PC-3 (cell line): ENCODE results near the gene PLEKHN1. TPM values are rescaled to one million over a fixed set of nuclear protein-coding genes. Genes with fewer than 3 reads are reported as not detected.

Experiments used
- ATAC-seq: fragments of 200-7000 bp; cut with Tn5 transposase; 2 replicates; pipeline ENCODE4 v1.9.1; 2020; ENCODE audit warnings: mild to moderate bottlenecking, moderate library complexity
- BruUV-seq: library from RNA; stranded (reverse); fragments of 400-500 nt; replicated peaks from 2 replicates; lab custom pipeline; 2021; lab: Mats Ljungman, UMichigan
- CTCF ChIA-PET: fragments of 300-600 bp; sonication (Branson Sonifier 250); formaldehyde crosslinking; loops from one replicate; lab custom pipeline; 2022; ENCODE audit warnings: antibody characterized with exemption; lab: Charles Lee
- POLR2A ChIA-PET: fragments of 300-600 bp; sonication (Branson Sonifier 250); formaldehyde crosslinking; loops from one replicate; lab custom pipeline; 2022; ENCODE audit warnings: antibody characterized with exemption; ENCODE audit not compliant: unreplicated experiment; lab: Charles Lee
- DNase-seq: peaks from one replicate; pipeline ENCODE4 v3.0.0-alpha.2; 2015
- H2AFZ ChIP-seq: fragments of 300-600 bp; sonication (generic); 2 replicates; pipeline ENCODE4 v1.6.0; 2016; ENCODE audit warnings: antibody characterized with exemption, low read length
- H3F3A ChIP-seq: fragments of 300-600 bp; sonication (generic); one replicate; pipeline ENCODE4 v1.6.0; 2017; ENCODE audit warnings: antibody characterized with exemption, low read length, control low read depth, mild to moderate bottlenecking; ENCODE audit not compliant: unreplicated experiment
- H3K27ac ChIP-seq: fragments of 300-600 bp; sonication (generic); 2 replicates; pipeline ENCODE4 v1.5.1; 2016; ENCODE audit warnings: mild to moderate bottlenecking, low read length
- H3K27me3 ChIP-seq: fragments of 300-600 bp; sonication (generic); 2 replicates; pipeline ENCODE4 v1.6.1; 2016; ENCODE audit warnings: low read length, mixed read lengths
- H3K36me3 ChIP-seq: fragments of 300-600 bp; sonication (generic); 2 replicates; pipeline ENCODE4 v1.6.1; 2016; ENCODE audit warnings: low read depth, mixed run types, low read length, mixed read lengths
- H3K4me1 ChIP-seq: fragments of 300-600 bp; sonication (generic); 2 replicates; pipeline ENCODE4 v1.5.1; 2016; ENCODE audit warnings: low read length; ENCODE audit not compliant: insufficient read depth
- H3K4me2 ChIP-seq: fragments of 300-600 bp; sonication (generic); 2 replicates; pipeline ENCODE4 v1.6.0; 2016; ENCODE audit warnings: low read length
- H3K4me3 ChIP-seq: fragments of 300-600 bp; sonication (generic); 2 replicates; pipeline ENCODE4 v1.5.1; 2016; ENCODE audit warnings: mild to moderate bottlenecking, low read length, mixed read lengths
- H3K79me2 ChIP-seq: fragments of 300-600 bp; sonication (generic); 2 replicates; pipeline ENCODE4 v1.6.1; 2017; ENCODE audit warnings: low read length, mixed read lengths
- H3K9ac ChIP-seq: fragments of 300-600 bp; sonication (generic); 2 replicates; pipeline ENCODE4 v1.6.0; 2016; ENCODE audit warnings: mild to moderate bottlenecking, low read length
- H3K9me2 ChIP-seq: fragments of 300-600 bp; sonication (generic); replicated peaks from 2 replicates; pipeline ENCODE4 v1.6.1; 2016; ENCODE audit warnings: mixed run types, low read length, mixed read lengths
- H3K9me3 ChIP-seq: fragments of 300-600 bp; sonication (generic); 2 replicates; pipeline ENCODE4 v1.6.1; 2016; ENCODE audit warnings: low read length, mixed read lengths
- H4K20me1 ChIP-seq: fragments of 300-600 bp; sonication (generic); 2 replicates; pipeline ENCODE4 v1.6.1; 2016; ENCODE audit warnings: low read length, mixed read lengths
- CTCF ChIP-seq: fragments of 300-600 bp; sonication (generic); conservative IDR thresholded peaks from 2 replicates; pipeline ENCODE4 v1.5.1; 2017; ENCODE audit warnings: antibody characterized with exemption, low read depth, mild to moderate bottlenecking, low read length
- EZH2 ChIP-seq: fragments of 300-600 bp; sonication (generic); IDR thresholded peaks from one replicate; pipeline ENCODE4 v1.6.1; 2017; ENCODE audit warnings: antibody characterized with exemption, mild to moderate bottlenecking, low read length; ENCODE audit not compliant: unreplicated experiment
- EZH2phosphoT487 ChIP-seq: fragments of 300-600 bp; sonication (generic); IDR thresholded peaks from 2 replicates; pipeline ENCODE4 v1.6.1; 2018; ENCODE audit warnings: mild to moderate bottlenecking, antibody characterized with exemption, low read length, borderline replicate concordance
- intact Hi-C: fragments of 100-400 bp; cut with micrococcal nuclease; formaldehyde crosslinking; loops from 2 replicates; pipeline ENCODE4 v1.9.0; 2023
- total RNA-seq: library from RNA; depleted of rRNA; stranded (reverse); fragments of >200 nt; gene quantifications from 2 replicates; pipeline ENCODE4 v1.2.3, GENCODE V29; 2014

Gene PLEKHN1
- total RNA-seq, 1 experiment from 2014 or later: 14.0 TPM

GRCh38 chr1:1013105-1013921 lies 47.0 kb downstream of the PLEKHN1 start, which contains the start of gene ISG15:
Gene ISG15 (plus strand): TSS chr1:1013497. CDS start chr1:1013574, 77 bp downstream.
- H3F3A ChIP-seq: no peaks in the 10 kb centered on the region
- H3K27ac ChIP-seq: peak within 1 kb of the TSS; percentile 66
- BruUV-seq: TSS peak; percentile 89
- H3K27me3 ChIP-seq: no peaks in the 10 kb centered on the region
- no peaks in the 10 kb centered on the region for H3K36me3 ChIP-seq
- H3K4me2 ChIP-seq: peak within 1 kb of the TSS; percentile 96
- H4K20me1 ChIP-seq: no peaks in the 10 kb centered on the region
- POLR2A ChIA-PET: interaction anchor here (0.6 to 1.2 kb wide), 7 partner anchors 8 to 268 kb away, joined by 3 to 8 read pairs (median 4); no protein-coding TSS in a partner anchor
- peak within 1 kb of the TSS; percentile 49 for H2AFZ ChIP-seq
- peak; percentile 72 for ATAC-seq
- TF ChIP-seq EZH2phosphoT487 (no peak), EZH2 (no peak), CTCF (no peak)
- CTCF ChIA-PET: interaction anchor here (0.7 to 1.5 kb wide), 5 partner anchors 11 to 55 kb away, joined by 3 to 7 read pairs (median 4); no protein-coding TSS in a partner anchor
- H3K9ac ChIP-seq: peak within 1 kb of the TSS; percentile 71
- no peaks in the 10 kb centered on the region for H3K9me3 ChIP-seq
- H3K4me1 ChIP-seq: peaks cover 23% of the 10 kb centered on the region
- intact Hi-C loops: loop anchor here (1.0 to 5.0 kb wide), 2 partner anchors 13 to 104 kb away; partner anchors contain the start of genes C1orf159 and HES4
- H3K79me2 ChIP-seq: peaks cover 22% of the 10 kb centered on the region
- H3K9me2 ChIP-seq: no peaks in the 10 kb centered on the region
- H3K4me3 ChIP-seq: peak within 1 kb of the TSS; percentile 76
- DNase-seq: peak; percentile 97

DNA sequence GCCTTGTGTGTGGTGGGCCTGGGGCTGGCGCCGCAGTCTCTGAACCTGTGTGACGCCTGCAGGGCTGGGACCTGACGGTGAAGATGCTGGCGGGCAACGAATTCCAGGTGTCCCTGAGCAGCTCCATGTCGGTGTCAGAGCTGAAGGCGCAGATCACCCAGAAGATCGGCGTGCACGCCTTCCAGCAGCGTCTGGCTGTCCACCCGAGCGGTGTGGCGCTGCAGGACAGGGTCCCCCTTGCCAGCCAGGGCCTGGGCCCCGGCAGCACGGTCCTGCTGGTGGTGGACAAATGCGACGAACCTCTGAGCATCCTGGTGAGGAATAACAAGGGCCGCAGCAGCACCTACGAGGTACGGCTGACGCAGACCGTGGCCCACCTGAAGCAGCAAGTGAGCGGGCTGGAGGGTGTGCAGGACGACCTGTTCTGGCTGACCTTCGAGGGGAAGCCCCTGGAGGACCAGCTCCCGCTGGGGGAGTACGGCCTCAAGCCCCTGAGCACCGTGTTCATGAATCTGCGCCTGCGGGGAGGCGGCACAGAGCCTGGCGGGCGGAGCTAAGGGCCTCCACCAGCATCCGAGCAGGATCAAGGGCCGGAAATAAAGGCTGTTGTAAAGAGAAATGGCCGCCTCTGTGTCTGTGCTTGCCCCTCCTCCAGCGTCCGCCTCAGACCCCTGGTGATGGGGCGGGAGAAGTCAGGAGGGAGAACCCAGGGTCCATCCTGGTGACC lies 47.8 kb downstream of the PLEKHN1 start:
- DNase-seq (peak; percentile 69), ATAC-seq (peak; percentile 59)
- BruUV-seq: no TSS peak
- peak overlapping the region; percentile 66 for H3K27ac ChIP-seq
- peaks cover 23% of the 10 kb centered on the region for H3K4me1 ChIP-seq
- peak overlapping the region; percentile 71 for H3K9ac ChIP-seq
- no peaks in the 10 kb centered on the region for H3K36me3 ChIP-seq
- H3K79me2 ChIP-seq: peaks cover 22% of the 10 kb centered on the region
- H4K20me1 ChIP-seq: no peaks in the 10 kb centered on the region
- no peaks in the 10 kb centered on the region for H3K9me2 ChIP-seq
- no peaks in the 10 kb centered on the region for H3F3A ChIP-seq
- intact Hi-C loops: loop anchor here (1.0 to 5.0 kb wide), 3 partner anchors 14 to 103 kb away; partner anchors contain the start of genes C1orf159 and HES4
- H3K27me3 ChIP-seq: no peaks in the 10 kb centered on the region
- H2AFZ ChIP-seq: peak overlapping the region; percentile 49
- H3K4me3 ChIP-seq: peak overlapping the region; percentile 76
- TF ChIP-seq EZH2phosphoT487 (no peak), CTCF (peak; percentile 25; the same call in 1 of the 2 replicates)
- H3K9me3 ChIP-seq: no peaks in the 10 kb centered on the region
- ChIA-PET CTCF (interaction anchor here (0.6 to 1.5 kb wide), 8 partner anchors 12 to 217 kb away, joined by 3 to 7 read pairs (median 4); no protein-coding TSS in a partner anchor), POLR2A (interaction anchor here (0.6 to 1.2 kb wide), 7 partner anchors 8 to 268 kb away, joined by 3 to 10 read pairs (median 4); no protein-coding TSS in a partner anchor)
- peak overlapping the region; percentile 96 for H3K4me2 ChIP-seq
